Calu3 (cell line): ENCODE results near the gene ELOVL6. TPM values are rescaled to one million over a fixed set of nuclear protein-coding genes. Genes with fewer than 3 reads are reported as not detected.

Experiments used
- BruUV-seq: library from RNA; stranded (reverse); fragments of 400-500 nt; replicated peaks from 2 replicates; lab custom pipeline; 2021; lab: Mats Ljungman, UMichigan
- CTCF ChIA-PET: fragments of 300-600 bp; sonication (Branson Sonifier 250); formaldehyde crosslinking; loops from one replicate; lab custom pipeline; 2022; ENCODE audit warnings: antibody characterized with exemption; lab: Charles Lee
- DNase-seq: peaks from one replicate; pipeline ENCODE4 v3.0.0; 2022
- H3K27ac Mint-ChIP-seq: one replicate; pipeline ENCODE4 v1.8.0; 2022; ENCODE audit warnings: mixed read lengths; ENCODE audit not compliant: unreplicated experiment
- H3K27me3 Mint-ChIP-seq: one replicate; pipeline ENCODE4 v1.8.0; 2022; ENCODE audit warnings: mixed read lengths; ENCODE audit not compliant: unreplicated experiment
- H3K36me3 Mint-ChIP-seq: one replicate; pipeline ENCODE4 v1.8.0; 2022; ENCODE audit warnings: mild to moderate bottlenecking, moderate library complexity, mixed read lengths; ENCODE audit not compliant: insufficient read depth, unreplicated experiment
- H3K4me1 Mint-ChIP-seq: one replicate; pipeline ENCODE4 v1.8.0; 2022; ENCODE audit warnings: mild to moderate bottlenecking, low read depth, mixed read lengths; ENCODE audit not compliant: unreplicated experiment
- H3K4me3 Mint-ChIP-seq: one replicate; pipeline ENCODE4 v1.8.0; 2022; ENCODE audit warnings: mild to moderate bottlenecking, low read depth, moderate library complexity, mixed read lengths; ENCODE audit not compliant: unreplicated experiment
- H3K9me3 Mint-ChIP-seq: one replicate; pipeline ENCODE4 v1.8.0; 2022; ENCODE audit warnings: low read depth, mixed read lengths; ENCODE audit not compliant: unreplicated experiment
- intact Hi-C: fragments of 100-400 bp; cut with micrococcal nuclease; formaldehyde crosslinking; loops from one replicate; pipeline ENCODE4 v1.10.0; 2022; ENCODE audit not compliant: unreplicated experiment
- total RNA-seq: library from RNA; stranded (reverse); gene quantifications from 2 replicates; pipeline ENCODE4 v1.2.3, GENCODE V29; 2022
- TF ChIP-seq, protein P1 (sequence below): fragments of 200-600 bp; IDR thresholded peaks from one replicate; pipeline ENCODE4 v1.8.0; 2022; ENCODE audit warnings: antibody characterized with exemption; ENCODE audit not compliant: unreplicated experiment

ELOVL6 gene
- total RNA-seq, 1 experiment from 2014 or later: 26.1 TPM

GRCh38 chr4:110096405-110096804, 102.0 kb downstream of the ELOVL6 start:
- Mint-ChIP-seq H3K27ac (no peak overlapping the region), H3K4me3 (no peak overlapping the region)
- CTCF ChIA-PET: interaction anchor here (0.6 kb wide), 1 partner anchor 309 kb away, joined by 4 read pairs; no protein-coding TSS in a partner anchor

GRCh38 chr4:110092646-110093045, 105.8 kb downstream of the ELOVL6 start:
- intact Hi-C loops: no loop called here

More at GRCh38 chr4:110096405-110096804, 102.0 kb downstream of the ELOVL6 start:
- Mint-ChIP-seq H3K9me3 (peaks cover 2% of the 10 kb centered on the region), H3K4me1 (peaks cover 6% of the 10 kb centered on the region), H3K36me3 (no peaks in the 10 kb centered on the region), H3K27me3 (no peaks in the 10 kb centered on the region)
- DNase-seq: no peak
- no TSS peak for BruUV-seq
- TF ChIP-seq, protein P1, sequence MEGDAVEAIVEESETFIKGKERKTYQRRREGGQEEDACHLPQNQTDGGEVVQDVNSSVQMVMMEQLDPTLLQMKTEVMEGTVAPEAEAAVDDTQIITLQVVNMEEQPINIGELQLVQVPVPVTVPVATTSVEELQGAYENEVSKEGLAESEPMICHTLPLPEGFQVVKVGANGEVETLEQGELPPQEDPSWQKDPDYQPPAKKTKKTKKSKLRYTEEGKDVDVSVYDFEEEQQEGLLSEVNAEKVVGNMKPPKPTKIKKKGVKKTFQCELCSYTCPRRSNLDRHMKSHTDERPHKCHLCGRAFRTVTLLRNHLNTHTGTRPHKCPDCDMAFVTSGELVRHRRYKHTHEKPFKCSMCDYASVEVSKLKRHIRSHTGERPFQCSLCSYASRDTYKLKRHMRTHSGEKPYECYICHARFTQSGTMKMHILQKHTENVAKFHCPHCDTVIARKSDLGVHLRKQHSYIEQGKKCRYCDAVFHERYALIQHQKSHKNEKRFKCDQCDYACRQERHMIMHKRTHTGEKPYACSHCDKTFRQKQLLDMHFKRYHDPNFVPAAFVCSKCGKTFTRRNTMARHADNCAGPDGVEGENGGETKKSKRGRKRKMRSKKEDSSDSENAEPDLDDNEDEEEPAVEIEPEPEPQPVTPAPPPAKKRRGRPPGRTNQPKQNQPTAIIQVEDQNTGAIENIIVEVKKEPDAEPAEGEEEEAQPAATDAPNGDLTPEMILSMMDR: no peak
- intact Hi-C loops: no loop called here

GRCh38 chr4:110091434-110092140, 106.8 kb downstream of the ELOVL6 start:
- H3K27me3 Mint-ChIP-seq: no peaks in the 10 kb centered on the region
- intact Hi-C loops: no loop called here
- no peak overlapping the region for H3K4me3 Mint-ChIP-seq
- H3K27ac Mint-ChIP-seq: no peak overlapping the region
- BruUV-seq: no TSS peak
- DNase-seq: no peak
- peaks cover 20% of the 10 kb centered on the region for H3K4me1 Mint-ChIP-seq
- TF ChIP-seq, protein P1: no peak
- H3K9me3 Mint-ChIP-seq: peaks cover 2% of the 10 kb centered on the region
- no peaks in the 10 kb centered on the region for H3K36me3 Mint-ChIP-seq
- CTCF ChIA-PET: no interaction called here

More at GRCh38 chr4:110092646-110093045, 105.8 kb downstream of the ELOVL6 start:
- no peak for DNase-seq
- TF ChIP-seq, protein P1: no peak
- no peak overlapping the region for H3K4me3 Mint-ChIP-seq
- no peaks in the 10 kb centered on the region for H3K27me3 Mint-ChIP-seq
- no peaks in the 10 kb centered on the region for H3K36me3 Mint-ChIP-seq
- peaks cover 2% of the 10 kb centered on the region for H3K9me3 Mint-ChIP-seq
- H3K27ac Mint-ChIP-seq: no peak overlapping the region
- peaks cover 20% of the 10 kb centered on the region for H3K4me1 Mint-ChIP-seq
- BruUV-seq: no TSS peak
- CTCF ChIA-PET: no interaction called here

DNA sequence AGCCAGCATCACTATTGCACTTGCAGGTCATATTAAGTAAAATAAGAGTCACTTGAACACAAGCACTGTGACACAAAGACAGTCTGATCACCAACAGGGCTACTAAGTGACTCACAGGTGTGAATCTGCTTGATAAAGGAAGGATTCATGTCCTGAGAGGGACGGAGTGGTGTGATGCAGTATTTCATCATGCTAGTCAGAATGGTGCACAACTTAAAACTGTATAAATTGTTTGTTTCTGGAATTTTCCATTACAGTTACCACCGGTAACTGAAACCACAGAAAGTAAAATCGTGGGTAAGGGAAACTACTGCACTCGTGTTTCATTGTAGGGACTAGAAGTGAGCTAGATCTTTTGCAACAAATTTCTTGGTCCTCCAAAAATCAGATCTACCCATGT, 109.7 kb downstream of the ELOVL6 start:
- no peak overlapping the region for H3K4me3 Mint-ChIP-seq
- no peak overlapping the region for H3K27ac Mint-ChIP-seq
- no peaks in the 10 kb centered on the region for H3K9me3 Mint-ChIP-seq
- intact Hi-C loops: no loop called here
- no TSS peak for BruUV-seq
- CTCF ChIA-PET: no interaction called here
- DNase-seq: no peak
- TF ChIP-seq, protein P1: no peak
- H3K4me1 Mint-ChIP-seq: peaks cover 36% of the 10 kb centered on the region
- H3K27me3 Mint-ChIP-seq: no peaks in the 10 kb centered on the region
- peaks cover 7% of the 10 kb centered on the region for H3K36me3 Mint-ChIP-seq
